CD4-positive, alpha-beta T cell treated with Interleukin-1 beta for 1 hour (primary cell): ENCODE measurements around the gene SCN11A.

Experiments
- DNase-seq, 2 donors: peaks; one replicate each; pipeline ENCODE4 v3.0.0-alpha.2; 2020 to 2022

Gene SCN11A

DNA sequence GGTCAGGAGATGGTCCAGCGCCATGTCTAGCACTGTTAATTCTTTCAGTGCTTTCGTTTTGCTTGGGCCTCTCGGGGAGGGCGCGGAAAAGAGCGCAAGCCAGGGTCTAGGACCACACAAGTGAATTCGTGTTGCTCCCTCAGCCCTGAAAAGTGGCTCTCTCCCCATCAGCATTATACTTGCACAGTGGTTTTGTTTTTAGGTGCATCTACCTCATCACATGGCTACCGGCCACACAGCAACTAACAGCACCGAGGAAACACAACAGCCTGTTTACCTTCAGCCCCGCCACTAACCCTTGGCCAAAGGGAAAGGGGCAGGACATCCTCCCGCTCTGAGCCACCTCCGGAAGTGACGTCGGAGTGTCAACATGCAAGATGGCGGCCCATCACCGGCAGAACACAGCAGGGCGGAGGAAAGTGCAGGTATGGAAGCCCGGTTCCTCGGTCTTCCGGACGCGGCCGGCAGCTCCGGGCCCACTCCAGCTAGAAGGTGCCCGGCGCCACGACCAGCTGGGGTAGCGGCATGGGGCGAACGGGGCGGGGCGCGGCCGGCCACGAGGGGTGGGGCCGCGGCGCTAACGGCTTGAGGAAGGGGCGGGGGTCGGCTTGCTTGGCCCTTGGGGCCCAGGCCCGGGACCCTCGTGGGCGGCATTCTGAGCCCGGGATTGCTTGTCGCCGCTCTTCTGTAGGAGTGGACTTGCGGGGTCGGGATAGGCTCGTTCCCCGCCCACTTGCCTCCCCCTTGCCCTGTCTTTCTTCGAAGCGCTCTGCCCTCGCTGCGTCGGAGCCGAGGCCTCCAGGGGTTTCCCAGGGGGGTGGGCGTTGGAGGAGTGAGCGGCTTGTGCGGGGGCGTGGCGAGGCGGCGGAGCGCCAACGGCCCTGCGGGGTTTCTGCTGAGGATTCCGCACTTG is at the start of gene SCN11A, which contains the start of gene WDR48:
Gene SCN11A (minus strand): TSS at position 296 of the 913 bp plus-strand sequence. CDS start 101,582 bp downstream, outside the sequence.
Gene WDR48 (plus strand): TSS at position 368 of the 913 bp plus-strand sequence. CDS start 10 bp downstream, at position 378.
- DNase-seq, result peak; percentile 95

DNA sequence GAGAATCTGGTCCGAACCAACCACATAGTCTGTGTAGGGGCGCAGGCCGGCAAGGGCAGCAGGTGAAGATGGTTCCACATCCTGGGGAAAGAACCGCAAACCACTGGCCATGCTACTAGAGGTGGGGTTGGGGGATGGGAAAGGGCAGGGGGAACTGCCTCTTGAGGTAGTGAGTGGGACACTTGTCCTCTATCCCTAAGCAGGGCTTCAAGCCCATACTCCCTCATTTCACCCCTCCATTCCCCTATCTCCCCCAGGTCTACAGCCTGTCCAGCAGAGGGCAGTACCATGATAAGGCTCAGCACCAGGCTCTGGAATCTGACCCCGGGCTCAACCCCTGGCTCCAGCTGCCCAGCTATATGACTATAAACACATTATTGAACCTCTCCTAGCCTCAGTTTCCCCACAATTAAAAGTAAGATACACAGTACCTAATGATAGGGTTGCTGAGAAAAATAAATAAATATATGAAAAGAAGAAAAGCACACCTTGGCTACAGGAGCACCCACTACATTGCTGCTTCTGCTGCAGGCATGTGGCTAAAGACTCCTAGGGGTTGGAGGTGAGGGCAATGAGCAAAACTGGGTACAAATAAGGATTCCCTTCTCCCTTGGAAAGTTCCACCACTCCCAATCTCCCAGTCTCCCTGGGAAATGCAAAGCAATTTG is 49.4 kb upstream of the SCN11A start:
- DNase-seq, result peak; percentile 55 to 61

DNA sequence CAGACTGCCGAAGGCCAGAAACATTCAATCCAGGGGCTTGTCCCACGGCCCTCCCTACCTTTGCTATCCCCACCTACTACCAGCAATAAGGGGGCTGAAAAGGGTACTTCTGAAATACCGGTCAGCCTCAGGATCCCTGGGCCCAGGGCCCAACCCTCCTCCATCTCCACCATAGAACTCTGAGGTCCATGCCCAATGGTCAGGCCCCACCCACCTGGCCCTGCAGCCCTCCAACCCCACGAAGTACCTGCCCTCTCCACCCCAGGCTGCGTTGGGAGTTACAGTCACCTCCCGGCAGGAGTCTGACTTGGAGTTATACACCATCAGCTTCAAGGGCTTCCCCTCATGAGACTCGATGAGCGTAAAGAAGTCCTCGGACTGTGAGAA is 48.7 kb upstream of the SCN11A start:
- no peak for DNase-seq

DNA sequence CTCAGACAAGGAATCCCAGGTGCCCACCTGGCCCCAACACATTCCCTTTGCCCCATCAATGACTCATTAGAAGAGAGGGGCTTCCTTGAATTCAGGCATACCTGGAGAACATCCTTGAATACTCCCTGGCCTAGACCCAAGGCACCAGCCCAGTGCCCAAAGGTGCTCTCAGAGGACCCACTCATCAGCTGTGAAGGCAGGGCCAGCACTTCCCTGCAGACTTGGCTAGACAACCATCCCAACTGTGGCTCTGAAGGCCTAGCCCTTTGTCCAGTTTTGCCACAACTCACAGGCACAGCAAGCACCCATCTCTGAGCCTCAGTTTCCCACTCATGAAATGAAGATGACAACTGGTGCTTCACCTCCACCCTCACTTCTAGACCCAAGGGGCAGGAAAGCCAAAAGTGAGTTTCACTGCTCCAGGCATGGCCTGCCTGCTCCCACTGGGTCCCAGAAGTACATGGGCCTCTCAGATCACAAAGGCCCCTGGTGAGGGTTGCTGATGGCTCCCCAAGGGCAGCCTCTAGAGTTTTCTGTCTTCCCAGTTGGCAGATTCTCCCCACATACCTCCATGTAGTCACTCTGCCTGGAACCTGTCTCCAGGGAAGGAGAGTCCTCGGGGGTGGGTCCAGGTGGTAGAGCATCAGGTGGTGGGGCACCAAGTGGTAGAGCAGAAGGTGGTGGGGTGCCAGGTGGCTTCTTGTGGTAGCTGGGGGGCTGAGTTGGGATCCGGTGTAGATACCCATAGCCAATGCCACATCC is 48.2 kb upstream of the SCN11A start:
- no peak for DNase-seq

DNA sequence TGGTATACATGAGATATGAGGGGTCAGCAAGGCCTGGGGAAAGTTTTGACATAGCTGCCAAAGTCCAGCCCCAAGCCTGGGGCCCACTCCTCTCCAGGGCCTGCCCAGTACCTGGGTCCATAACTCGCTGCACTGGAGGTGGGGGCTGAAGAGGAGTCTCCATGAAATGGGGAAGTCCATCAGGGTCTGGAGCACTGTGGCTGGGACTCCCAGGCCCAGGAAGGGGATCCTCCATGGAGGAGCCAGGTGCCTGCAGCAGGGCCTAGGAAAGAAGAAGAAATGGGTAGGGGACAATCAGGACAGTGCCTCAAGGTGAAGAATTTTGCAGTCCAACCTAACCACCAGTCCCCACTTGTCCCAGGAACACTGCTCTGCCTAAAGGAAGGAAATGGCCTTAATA is 47.5 kb upstream of the SCN11A start:
- no peak for DNase-seq

DNA sequence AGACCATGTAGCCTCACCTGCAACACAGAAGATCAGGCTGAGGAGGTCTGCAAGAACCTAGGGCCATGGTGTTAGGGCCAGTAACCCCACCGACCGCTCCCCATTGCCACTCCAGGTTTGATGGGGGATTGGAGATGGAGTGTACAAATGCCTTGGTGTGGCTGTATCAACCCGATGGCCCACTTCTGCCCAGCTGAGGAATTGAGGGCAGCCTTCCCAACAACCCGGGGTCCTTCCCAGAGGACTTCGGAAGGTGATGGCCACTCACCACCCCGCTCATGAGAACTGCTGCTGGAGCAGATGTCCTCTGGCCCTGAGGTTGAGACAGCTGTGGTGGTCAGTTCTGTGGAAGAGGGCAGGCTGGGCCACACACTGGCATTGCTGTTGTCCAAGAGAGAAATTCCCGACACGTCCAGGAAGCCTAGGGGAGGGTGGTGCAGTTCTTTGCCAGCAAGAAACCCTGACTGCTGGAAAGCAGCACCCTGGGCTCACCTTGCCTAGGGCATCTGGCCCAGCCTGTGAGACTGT is 46.8 kb upstream of the SCN11A start:
- no peak for DNase-seq

DNA sequence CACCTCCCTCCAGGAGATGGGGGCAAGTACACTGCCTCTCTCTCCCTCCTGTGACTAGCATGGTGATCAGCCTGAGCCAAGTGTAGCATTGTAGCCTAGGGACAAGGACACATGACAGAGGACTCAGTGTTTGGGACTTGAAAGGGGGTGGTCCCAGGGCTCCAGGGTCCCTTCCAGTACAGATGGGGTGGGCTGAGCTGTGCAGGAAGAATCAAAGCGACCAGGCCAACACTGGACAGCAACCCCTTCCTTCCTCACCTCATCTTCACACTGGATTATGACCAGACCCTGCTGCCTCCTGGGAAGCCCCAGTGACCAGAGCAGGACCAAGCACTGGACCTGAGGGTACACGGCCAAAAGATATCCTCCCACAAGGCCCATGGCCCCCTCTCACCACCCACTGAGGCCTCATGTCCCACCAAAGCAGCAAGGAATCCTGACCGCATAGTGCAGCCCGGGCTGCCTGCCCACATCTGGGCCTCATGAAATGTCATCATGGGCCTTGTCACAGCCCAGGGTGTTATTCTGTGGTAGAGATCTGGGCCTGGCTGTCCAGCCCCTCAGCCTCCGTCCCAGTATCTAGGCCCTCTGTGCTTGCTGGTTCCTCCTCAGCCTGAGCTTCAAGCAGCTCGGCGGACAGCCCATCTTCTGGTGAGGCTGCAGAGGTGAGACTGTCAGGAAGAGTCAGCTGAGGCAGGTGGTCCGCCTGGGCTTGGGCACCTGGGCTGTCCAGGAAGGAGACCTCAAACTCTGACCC is 46.1 kb upstream of the SCN11A start:
- DNase-seq, result no peak

DNA sequence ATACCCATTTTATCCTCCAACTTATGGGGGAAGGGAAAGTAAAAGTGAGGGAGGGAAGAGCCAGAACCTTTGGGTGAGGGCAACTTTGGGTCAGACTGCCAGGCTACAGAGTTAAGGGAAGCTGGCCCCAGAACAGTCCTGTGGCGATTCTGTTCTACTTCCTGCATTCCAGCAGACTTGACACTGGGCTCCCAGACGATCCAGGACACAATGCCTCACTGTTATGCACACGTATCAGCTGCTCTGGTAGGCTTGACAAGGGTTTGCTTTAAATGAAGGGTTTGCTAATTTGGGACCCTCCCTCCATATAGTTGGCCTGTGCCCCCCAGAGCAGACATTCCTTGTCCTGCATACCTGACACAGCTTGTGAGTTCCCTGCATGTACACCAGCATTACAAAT is 45.0 kb upstream of the SCN11A start:
- no peak for DNase-seq

DNA sequence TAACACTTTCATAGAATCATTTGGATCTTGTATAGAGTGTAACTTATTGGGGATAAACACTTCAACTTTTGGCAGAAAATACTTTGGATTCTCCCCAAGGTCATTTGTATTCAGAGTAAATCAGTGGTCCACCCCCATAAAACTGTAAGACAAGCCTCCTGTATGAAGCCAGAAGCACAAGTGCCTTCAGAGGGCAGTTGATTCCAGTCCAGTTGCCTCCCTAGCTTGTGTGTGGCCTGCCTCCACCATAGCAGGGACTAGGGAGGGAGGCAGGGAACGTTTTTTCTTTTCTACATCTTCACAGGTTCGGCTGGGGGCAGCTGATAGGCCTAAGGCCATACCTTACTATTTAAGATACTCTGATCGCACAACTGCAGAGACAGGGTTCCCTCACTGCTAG is 44.0 kb upstream of the SCN11A start:
- DNase-seq, result no peak

DNA sequence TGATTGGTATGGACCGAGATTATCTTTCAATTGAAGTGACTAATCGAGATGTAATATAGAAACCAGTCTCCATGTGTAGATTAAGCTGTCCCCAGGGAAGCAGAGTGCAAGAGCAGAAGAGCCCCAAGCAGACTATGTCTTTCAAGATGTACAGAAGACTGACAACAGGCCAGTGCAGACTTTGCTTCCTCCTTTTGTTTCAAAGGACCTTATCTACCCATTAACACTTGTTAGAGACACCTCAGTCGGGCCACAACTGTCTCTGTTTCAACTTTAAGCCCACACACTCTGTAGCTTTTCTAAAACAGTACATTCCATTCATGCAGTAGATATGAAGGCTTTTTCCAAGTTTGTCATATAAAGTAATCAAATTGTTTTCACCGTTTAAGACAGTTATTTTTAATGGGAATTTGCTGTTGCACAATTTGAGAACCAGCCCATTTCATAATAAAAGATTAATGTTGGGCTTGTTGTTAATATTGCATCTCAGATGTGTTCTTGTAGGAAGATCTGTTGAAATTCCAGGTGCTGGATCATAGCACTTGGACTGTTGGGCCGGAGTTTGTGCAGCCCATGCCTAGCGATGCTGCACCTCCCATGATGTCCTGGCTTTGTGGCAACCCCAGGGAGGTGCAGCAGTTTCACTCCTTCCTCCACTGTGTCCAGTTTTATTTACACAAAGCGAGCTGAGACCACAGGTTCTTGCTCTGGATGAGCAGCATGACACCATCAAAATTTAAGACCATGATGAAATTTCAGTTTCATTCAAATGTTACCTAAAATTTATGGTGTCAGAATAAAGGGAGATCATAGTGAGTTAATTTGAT is 43.3 kb upstream of the SCN11A start:
- no peak for DNase-seq

DNA sequence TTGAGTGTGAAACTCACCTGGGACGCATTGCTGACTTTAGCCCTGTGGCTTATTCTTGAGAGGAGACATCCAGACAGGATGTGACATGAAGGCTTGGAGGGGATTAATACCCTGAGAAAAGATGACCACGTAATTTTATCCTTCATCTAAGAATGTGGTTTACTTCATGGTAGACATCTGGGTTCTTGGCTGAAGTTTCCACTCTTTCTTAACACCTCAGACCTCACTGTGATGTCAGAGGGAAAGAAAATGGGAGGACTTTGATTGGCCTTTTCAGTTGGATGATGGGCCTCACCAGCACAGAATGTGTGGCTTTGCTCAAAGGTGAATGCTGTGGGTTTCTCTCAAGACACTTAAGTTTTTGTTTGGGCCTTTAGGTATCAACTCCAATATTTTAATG is 39.2 kb upstream of the SCN11A start:
- no peak for DNase-seq

DNA sequence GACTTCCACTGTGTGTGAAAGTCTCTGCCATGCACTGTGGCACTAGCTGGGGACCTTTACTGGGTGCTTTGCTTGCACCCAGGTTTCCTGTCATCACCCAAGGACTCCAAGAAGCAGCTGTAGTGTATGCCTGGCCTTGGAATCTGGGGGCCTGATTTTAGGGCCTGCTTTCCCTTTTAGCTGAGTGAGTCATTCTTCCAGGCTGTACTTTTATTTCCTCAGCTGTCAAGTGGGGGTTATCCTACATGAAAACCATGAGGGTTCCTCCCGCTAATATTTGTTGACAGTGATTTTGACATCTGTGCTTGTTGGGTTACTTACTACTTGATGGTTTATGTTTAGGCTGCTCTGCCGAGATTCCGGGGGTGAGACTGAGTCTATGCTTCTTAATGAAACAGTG is 37.1 kb upstream of the SCN11A start:
- DNase-seq, result no peak

DNA sequence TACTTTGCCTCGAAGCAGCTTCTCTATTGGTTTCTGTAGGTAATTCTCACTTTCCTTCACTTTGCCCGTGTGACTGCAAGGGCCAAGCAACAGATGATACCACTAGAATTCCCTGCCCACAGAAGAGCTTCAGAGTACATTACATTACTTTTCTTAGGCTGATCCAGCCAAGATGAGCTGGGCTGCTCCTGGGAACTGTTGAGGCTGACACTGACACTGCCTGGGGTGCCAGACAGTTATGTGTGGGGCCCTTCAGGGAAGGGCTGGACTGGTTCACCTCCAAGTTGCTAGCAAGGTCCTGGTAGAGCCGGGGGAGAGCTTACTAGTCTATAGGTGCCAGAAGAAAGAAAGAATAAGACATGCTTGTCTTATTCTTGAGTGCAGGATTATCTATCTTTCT is 36.7 kb upstream of the SCN11A start:
- no peak for DNase-seq

DNA sequence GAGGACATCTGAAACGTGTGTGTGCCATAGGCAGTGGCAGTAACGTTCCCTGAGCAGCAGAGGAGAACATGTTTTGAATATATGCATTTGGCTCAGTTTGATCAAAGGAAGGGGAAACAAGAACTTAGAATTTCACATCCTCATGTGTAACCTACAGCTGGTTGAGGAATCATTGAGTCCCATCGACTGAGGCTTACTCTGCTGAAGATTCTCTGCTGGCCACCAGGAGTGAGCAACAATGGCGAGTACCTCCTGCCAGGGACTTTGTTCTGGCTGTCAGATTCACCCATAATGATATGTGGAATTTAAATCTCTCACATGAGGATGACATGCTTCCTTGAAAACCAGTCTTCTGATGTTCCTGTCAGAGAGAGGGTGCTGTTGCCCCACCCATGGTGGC is 34.4 kb upstream of the SCN11A start:
- no peak for DNase-seq

DNA sequence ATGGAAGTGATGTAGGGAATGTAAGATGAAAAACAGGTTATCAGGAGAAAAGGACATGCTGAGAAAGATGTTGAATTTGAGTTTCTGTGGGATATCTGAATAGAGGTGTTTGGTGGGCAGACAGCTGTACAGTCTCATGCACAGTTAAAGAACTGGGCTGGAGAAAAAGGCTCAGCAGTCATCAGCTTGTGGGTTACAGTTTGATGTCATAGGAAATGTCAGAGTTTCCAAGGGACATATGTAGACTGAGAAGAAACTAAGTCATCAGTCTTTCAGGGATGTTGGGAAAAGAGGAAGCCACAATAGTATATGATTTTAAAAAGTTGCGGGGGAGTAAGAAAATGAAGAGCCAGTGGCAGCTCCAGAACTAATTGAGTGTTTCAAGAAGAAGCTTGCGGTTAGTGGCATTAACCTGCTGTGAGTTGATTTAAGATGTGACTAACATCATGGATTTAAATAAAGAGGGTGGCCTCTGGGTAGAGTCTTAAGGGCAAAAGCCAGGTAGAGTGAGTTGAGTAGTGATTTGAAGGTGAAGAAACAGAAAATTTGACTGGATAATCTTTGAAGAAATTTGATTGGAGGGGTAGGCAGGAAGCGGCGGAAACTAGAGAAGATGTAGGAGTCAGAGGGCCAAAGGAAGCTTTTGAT is 31.0 kb upstream of the SCN11A start:
- DNase-seq, result no peak

DNA sequence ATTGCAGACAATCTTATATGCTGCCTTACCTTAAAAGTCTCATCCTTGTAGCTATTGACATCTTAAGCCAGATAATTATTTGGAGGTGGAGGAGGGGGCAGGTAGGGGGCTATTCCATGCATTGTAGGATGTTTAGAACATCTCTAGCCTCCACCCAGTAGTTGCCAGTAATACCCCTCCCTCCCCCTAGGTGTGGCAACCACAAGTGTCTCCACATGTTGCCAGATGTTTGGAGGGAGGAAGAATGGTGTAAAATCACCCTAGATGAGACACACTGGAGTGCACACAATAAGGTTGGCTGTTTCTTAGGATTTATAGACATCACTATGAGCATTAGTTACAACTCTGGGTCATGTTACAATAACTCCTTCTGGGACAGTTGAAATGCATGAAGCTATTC is 28.3 kb upstream of the SCN11A start:
- no peak for DNase-seq

DNA sequence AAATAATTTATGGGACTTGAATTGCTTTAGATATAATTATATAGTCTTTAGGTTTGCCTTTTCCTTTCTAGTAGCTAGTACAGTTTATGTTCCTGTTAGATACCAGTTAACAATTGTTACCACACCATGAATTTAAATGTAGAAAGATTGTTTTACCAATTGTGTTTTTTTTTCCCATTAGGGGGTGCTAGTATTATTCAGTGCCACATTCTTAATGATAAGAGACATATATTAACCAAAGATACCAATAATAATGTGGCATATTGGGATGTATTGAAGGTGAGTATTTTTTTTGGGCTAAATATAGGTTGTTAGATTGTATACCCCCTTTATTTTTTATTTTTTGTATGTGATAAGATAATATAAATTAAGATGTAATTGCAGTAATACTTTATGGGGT is 27.8 kb upstream of the SCN11A start:
- DNase-seq, result no peak

DNA sequence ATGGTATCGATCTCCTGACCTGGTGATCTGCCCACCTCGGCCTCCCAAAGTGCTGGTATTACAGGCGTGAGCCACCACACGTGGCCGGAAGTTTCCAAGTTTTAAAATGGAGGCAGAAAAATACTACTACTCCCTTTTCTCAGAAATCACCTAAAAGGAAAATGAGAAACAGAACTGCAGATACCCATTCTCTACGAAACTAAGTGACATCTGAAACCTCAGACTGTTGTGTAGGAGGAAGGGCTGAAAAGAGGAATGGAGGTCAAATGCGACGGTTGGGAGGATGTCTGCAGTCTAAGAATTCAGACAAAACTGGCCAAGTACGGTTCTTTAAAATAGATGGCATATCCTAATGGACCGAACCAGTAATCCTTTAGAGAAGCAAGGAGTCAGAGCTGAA is 24.2 kb upstream of the SCN11A start:
- no peak for DNase-seq

DNA sequence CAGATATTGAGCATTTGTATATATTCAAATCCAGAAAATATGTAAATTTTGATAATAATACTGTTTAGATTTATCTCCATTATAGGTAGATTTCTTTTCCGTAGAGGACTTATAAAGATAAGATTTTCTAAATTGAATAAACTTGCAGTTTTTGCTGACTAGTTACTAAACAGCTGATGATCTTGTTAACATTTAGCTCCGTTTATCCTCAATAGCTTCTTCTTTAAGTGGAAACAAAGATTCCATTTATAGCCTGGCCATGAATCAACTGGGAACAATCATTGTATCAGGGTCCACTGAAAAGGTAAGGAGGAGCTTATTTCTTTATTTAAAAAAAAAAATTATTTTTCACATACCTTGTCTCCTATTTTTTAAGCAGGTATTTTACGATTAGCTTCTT is 16.8 kb upstream of the SCN11A start:
- no peak for DNase-seq

DNA sequence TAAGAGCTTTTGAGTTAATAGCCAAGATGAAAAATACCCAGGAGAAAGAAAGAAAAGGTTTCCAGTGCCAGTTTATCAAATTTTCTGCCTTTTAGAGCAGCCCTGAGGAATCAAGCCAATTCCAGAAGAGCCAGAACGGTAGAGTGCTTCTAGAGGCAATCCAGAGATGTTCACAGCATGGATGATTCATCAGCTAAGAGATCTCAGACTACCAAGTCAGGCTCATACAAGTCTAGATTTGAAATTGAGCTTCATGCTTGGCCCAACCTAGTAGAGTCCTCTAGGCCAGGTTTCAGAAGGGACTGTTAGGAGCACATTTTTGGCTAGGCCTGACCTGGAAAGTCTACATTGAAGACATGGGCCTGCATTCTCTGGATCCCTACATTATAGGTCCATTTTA is 15.5 kb upstream of the SCN11A start:
- no peak for DNase-seq

DNA sequence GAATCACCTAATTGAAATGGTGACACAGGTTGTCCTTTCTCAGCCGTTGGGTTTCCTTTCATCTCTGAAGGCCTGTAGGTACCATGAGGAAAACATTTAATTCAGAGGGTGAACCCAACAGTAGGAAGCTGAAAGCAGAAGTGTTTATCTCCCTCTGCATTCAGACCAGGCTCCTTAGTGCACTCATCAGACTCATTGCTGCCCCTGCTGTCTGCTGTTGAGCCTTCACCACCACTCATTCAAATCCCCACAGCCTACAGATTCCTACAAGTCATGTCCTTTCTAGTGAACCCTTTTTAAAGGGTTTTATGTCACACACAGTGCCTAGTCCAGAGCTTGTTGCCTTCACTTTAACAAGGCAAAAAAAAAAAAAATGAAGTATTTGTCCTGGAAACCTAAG is 13.5 kb upstream of the SCN11A start:
- DNase-seq, result peak; percentile 18 to 42
